Stimulated activated CD8-positive, alpha-beta memory T cell treated with anti-CD3 and anti-CD28 coated beads, Interleukin-12 subunit alpha, Interleukin-12 subunit beta, amount 100 ng/mL, for 4 hours (primary cell): ENCODE measurements around the gene DCLRE1A.
A peak's percentile ranks its signal among the peaks of the same experiment; 100 is the strongest.

ENCODE experiments used
- DNase-seq: peaks from one replicate; pipeline ENCODE4 v3.0.0-alpha.2; 2020; ENCODE audit warnings: low read depth

The DCLRE1A gene

DNA sequence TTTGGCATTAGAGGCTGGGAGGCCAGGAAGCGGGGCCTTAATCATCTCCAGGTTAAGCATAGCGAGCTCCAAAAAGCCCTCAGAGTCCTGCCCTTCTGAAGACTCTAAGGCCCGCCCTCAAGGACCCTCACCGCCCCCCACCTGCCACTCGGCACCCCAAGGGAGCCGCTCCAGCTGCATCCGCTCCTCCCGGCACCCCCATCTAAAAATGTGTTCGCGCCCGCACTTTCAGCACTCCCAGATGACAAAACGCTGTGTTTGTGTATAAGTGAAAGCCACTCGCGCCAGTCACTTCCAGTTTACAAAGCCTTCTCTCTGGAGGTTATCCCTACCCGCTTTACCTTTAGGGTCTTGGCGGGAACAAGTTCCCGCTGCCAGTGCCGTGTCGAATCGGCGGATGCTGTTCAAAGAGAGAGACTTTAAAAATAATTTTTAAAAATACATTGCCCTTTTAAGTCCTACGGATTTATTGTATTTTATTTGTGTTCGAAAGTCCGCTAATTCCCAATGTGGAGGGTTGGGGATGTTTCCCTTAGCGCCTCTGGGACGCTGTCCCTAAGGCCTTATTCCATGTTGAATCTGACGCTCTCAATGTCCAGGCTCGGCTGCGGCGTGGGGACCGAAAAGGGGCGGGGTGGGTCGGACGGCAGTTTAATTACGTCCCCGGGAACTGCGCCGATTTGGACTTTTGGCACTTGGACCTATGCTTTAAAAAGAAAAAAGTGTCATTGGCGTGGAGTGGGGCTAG is at the start of gene DCLRE1A, which contains the start of gene NHLRC2:
Gene DCLRE1A, minus strand, starts transcription at position 70 of the 748 bp plus-strand sequence. CDS start 900 bp downstream, outside the sequence.
Gene NHLRC2, plus strand, starts transcription at position 649 of the 748 bp plus-strand sequence. CDS start 212 bp downstream, outside the sequence.
- peak; percentile 46 for DNase-seq

DNA sequence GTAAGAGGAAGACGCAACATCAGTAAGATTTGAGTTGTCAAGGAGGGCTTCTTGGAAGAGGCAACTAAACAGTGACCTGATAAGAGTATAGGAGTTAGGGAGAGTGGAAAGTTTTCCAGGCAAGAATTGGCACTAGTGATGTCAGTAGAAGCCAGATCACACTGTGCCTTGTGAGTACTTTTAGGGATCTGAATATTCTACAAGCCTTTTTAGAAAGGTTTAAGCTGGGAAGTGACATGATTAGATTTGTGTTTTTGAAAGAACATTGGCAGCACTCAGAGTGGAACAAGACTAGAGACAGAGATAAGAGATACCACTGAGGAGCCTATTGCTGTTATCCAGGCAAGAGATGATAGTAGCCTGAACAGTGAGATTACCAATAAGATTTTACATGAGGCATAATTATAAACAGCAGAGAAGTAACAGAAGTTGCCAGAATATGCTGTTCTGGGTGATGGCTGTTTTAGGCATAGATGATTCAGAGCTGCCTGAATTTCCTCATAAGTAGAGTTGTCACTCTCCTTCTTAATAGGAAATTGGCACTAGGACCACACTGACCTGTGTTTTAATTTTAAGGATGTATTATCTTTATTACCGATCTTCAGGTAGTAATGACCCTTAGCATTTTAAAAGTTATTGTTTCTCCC is 46.2 kb upstream of the DCLRE1A start:
- no peak for DNase-seq

DNA sequence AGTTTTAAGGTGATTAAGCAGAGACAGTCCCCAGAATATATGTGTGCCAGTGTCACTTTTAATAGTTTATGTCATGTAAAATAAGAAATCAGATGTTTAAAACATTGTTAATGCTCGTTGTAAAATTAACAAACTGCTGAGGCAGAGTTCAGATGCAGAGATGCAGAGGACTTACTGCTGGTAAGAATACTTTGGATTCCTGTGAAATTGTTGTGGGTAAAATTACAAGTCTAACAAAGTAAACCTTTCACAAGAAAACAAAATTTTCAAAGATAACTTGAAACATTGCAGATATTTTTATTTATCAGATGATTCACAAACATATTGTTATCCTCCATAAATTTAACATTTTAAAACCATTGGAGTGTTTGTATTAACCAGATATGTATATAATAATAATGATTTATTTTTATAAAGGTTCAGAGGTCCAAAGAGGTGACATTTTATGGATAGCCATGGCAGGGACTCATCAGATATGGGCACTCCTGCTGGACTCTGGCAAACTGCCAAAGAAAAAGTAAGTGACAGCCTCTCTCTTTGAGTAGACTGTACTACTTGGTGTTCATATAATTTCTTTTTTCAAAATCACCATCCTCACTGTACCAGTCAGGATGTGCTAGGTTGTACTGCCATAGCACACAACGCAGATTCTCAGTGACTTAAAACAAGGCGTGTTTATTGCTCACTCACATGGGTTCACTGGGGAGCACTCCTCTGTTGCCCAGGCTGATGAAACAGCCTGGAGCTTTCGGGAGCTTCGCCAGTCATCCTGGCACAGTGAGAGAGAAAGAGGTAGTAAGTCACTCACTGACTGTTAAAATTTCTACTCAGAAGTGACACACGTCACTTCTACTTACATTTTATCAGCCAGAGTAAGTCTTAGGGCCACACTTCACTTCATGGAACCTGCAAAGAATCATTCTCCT is 44.1 kb upstream of the DCLRE1A start:
- DNase-seq = no peak

- no peak for DNase-seq
Observed at GRCh38 chr10:113895018-113895417, 41.1 kb upstream of the DCLRE1A start.

DNA sequence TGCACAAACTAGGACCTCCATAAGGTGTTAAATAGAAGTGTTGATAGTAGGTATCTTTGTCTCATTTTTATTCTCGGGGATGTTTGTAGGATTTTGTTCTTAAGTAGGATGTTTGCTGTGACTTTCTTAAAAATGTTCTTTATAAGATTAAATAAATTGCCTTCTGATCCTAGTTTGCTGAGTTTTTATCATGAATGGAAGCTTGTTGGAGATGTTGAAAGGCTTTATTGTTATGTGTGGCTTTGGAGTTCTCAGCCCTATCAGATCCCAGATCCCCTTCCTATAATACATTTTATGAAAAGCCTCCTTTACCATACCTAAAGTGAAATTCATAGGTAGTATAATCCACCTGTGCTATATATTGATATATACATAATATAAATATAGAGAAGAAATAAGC is 40.7 kb upstream of the DCLRE1A start:
- DNase-seq = no peak

GRCh38 chr10:113893570-113893969 is 39.7 kb upstream of the DCLRE1A start:
- no peak for DNase-seq

GRCh38 chr10:113891476-113891875 is 37.6 kb upstream of the DCLRE1A start:
- no peak for DNase-seq

DNA sequence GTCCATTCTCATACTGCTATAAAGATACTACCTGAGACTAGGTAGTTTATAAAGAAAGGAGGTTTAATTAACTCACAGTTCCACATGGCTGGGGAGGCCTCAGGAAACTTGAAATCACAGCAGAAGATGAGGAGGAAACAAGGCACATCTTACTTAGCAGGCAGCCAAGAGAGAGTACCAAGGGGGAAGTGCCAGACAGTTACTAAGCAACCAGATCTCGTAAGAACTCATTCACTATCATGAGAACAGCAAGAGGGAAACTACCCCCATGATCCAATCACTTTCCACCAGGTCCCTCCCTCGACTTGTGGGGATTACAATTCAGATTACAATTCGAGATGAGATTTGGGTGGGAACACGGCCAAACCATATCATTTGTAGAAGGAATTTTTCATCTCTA is 36.9 kb upstream of the DCLRE1A start:
- no peak for DNase-seq

DNA sequence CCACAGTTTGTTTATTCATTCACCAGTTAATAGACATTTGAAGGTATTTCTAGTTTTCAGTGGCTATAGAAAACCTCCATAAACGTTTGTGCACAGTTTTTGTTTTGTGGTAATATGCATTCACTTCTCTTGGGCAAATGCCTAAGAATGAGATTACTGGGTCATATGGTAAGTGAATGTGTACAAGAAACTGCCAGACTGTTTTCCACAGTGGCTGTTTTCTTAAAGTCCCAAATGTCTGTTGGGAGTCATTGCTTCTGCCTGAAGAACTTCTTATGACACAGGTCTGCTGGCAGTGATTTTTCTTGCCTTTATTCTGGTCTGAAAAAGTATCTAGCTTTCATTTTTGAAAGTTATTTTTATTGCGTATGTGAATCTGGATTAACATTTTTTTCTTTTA is 36.0 kb upstream of the DCLRE1A start:
- DNase-seq = no peak

GRCh38 chr10:113882240-113882639 is 28.4 kb upstream of the DCLRE1A start:
- no peak for DNase-seq

DNA sequence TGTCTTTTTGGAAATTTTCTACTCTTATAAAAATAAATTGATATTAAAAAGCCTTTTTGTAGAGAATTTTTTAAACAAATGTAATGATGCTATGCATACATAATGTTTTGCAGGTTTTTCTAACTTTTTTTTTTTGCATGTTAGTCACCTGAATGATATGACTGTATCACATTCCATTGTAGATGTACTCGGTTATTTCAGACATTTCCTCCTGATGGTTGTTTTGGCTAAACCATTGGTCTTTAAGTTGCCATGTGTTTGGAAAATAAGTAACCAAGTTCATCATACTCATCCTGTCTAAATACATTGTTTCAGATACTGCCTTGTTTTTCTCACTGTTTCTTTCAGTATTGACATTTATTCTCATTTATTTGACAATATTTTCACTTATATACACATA is 26.4 kb upstream of the DCLRE1A start:
- no peak for DNase-seq

DNA sequence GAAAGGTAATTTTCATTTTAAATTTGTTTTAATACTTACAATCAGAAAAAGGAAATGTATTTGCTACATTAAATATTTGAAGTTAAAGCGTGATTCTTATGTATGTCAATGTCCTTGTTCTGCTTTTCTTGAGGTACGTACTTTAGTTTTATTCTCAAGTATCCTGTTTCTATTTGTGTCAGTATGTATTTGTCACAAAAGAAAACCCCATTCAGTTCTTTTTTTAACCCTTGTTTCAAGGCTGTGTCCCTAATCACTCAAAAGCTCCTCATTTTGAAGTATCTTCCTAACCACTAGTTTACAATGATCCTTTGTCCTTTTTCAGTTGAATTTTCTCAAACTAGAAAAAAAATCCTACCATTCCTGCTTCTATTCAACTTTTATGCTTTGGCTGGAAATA is 25.8 kb upstream of the DCLRE1A start:
- no peak for DNase-seq

DNA sequence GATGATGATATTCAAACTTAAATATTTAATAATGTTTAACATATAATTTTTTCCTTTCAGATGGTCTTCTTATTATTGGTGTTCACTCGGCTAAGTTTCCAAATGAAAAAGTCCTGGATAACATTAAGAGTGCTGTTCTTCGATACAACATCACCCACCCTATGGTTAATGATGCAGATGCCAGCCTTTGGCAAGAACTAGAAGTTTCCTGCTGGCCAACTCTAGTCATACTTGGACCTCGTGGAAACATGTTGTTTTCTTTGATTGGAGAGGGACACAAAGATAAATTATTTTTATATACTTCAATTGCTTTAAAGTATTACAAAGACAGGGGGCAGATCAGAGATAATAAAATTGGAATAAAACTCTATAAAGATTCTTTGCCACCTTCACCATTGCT is 22.6 kb upstream of the DCLRE1A start:
- DNase-seq = no peak

DNA sequence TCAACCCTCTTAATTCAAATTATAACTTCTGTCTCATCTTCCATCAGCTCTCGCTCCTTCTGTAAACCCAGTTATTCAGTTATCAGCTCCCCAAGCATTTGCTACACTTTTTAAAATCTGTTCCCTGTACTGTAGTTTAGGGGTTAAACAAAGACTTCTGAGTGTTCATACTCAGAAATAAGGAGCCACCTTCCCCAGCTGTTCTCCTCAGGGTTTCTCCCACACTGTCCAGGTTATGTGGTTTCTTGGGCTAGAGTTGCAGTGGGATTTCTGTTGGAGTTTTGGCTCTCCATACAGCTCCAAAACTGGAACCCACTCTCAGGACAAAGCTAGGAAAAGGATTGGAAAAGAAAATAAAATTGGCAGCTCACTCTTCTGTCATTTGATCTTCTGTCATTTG is 21.3 kb upstream of the DCLRE1A start:
- no peak for DNase-seq

- DNase-seq = no peak
Observed at GRCh38 chr10:113872139-113873030, 18.5 kb upstream of the DCLRE1A start.

DNA sequence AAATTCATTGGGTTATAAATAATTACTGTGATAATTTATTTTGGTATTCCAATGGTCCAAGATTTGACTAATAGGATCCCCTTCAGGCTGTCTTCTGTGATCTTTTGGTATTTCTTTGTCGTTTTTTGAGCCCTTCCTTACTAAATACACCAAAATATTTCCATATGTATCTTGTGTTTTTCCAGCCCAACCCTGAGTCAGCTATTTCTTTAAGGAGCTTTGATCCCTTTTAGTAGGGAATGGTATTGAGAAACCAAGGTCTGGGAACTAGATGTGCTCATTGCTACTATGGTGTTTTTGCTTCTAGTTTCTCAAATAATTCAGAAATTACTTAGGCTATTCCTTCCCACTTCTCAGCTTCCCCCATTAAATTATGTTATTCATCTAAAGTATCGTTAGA is 15.9 kb upstream of the DCLRE1A start:
- DNase-seq = no peak

- DNase-seq = no peak
Observed at GRCh38 chr10:113867904-113868303, 14.0 kb upstream of the DCLRE1A start.

DNA sequence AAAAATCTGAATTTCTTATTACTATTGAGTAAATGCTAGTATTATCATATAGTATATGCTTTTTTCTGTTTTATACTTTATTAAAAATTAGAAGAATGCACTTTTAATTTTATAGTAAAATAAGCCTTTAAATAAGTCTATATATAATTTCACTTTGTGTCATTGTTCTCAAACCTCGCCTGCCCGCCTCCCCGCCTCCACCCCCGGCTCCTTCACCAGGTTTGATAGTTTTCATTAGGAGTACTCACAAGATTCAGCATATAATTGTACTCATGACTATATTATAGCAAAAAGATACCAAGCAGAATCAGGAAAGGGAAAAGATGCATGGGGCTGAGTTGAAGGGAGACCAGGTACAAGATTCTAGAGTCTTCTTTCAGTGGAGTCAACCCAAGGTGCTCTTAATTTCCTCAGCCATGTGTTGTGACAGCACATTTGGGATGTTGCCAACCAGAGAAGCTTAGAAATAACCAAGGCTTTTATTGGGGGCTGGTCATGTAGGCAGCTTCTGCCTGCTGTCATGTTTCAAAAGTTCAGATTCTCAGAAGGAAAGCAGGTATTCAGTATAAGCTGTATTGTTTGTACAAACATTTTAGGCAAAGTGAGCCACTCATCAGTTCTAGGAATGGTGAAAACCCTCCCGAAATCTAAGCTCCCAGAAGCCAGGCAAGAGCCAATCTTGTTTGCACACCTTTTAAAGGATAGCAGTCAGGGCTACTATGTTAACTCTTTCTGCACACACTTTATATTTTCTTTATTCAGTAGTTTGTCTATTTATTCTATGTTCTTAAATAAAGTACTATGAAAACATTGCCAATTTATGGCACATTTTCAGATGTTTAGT is 12.9 kb upstream of the DCLRE1A start:
- DNase-seq = no peak

- no peak for DNase-seq
Observed at GRCh38 chr10:113865901-113866300, 12.0 kb upstream of the DCLRE1A start.

DNA sequence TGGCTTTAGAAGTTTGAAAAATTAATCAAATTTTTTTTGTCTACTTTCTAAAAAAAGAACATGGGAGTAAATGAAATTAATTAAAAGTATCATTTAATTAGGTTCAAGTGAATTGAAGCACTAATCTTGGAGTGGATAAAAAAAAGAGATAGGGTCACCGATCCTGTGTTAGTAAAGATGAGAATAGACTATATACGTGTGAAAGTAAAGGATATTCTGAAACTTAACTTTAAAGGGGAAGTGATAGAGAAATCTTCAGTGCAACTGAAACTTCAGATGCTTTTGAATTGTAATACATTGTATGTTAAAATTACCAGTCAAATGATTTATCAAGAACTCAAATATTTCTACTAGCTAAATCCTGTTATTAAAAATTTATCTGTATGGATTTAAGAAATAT is 5.4 kb upstream of the DCLRE1A start:
- DNase-seq = no peak

DNA sequence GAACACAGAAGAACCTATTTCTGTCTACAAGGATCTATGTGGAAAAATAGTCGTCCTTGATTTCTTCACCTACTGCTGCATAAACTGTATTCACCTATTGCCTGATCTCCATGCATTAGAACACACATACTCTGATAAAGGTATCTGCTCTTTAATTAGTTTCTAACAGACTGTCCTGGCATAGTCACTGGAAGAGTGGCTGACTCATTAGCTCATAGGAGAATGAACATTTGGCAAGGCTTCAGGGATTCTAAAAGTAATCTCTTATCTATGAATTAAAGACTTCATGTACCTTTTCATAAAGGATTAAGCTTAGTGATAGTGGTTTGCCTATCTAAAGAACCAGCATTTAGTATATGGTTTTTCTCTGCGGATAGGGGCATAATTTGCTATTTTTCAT is 4.7 kb upstream of the DCLRE1A start:
- DNase-seq = no peak
